Measurements from ENCODE around the gene PRRG4.
"Not testable (repeated sequence)": the region's sequence is repeated elsewhere in the genome, so short reads cannot be mapped to it uniquely, and the experiment has no call there.

PRRG4 gene

GRCh38 chr11:32819187-32819586 is 10.5 kb upstream of the PRRG4 start:
- H3K4me3 ChIP-seq (replicated peaks; ENCODE audit: low read depth, low read length) = no peak overlapping the region
- no peak for TF ChIP-seq CTCF (IDR thresholded peaks at IDR 0.05; ENCODE audit: low read depth, low read length, missing control alignments)
- no peak for DNase-seq (ENCODE audit: extremely low read depth, low read depth)

DNA sequence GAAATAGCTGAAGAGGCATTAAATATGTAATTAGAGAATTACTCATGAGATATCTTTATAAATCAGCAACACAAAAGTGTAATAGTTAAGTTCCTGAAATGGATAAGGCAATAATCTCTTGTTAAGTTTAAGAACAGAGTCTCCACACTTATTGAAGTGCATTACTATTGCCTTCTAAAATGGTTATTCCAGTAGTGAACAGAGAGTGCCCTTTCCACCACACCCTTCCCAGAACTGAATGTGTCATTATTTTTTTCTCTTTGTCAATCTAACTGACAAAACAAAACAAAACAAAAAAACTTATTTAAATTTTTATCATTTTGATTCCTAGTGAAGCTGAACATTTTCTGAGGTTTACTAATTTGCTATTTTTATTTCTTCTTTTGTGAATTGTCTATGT is 9.2 kb upstream of the PRRG4 start:
- no peak for DNase-seq (ENCODE audit: extremely low read depth, low read depth)
- no peak overlapping the region for H3K4me3 ChIP-seq (replicated peaks; ENCODE audit: low read depth, low read length)
- no peak for TF ChIP-seq CTCF (IDR thresholded peaks at IDR 0.05; ENCODE audit: low read depth, low read length, missing control alignments)

- H3K4me3 ChIP-seq (replicated peaks; ENCODE audit: low read depth, low read length) = no peak overlapping the region
- no peak for DNase-seq (ENCODE audit: extremely low read depth, low read depth)
- TF ChIP-seq CTCF (IDR thresholded peaks at IDR 0.05; ENCODE audit: low read depth, low read length, missing control alignments) = no peak
These were observed 8.2 kb upstream of the PRRG4 start for GRCh38 chr11:32821517-32821916.

GRCh38 chr11:32821917-32822560 is 7.7 kb upstream of the PRRG4 start:
- no peak overlapping the region for H3K4me3 ChIP-seq (replicated peaks; ENCODE audit: low read depth, low read length)
- no peak for DNase-seq (ENCODE audit: extremely low read depth, low read depth)
- no peak for TF ChIP-seq CTCF (IDR thresholded peaks at IDR 0.05; ENCODE audit: low read depth, low read length, missing control alignments)

- H3K4me3 ChIP-seq (replicated peaks; ENCODE audit: low read depth, low read length); DNase-seq (ENCODE audit: extremely low read depth, low read depth): not testable (repeated sequence)
These were observed 6.1 kb upstream of the PRRG4 start for GRCh38 chr11:32823617-32824016.

DNA sequence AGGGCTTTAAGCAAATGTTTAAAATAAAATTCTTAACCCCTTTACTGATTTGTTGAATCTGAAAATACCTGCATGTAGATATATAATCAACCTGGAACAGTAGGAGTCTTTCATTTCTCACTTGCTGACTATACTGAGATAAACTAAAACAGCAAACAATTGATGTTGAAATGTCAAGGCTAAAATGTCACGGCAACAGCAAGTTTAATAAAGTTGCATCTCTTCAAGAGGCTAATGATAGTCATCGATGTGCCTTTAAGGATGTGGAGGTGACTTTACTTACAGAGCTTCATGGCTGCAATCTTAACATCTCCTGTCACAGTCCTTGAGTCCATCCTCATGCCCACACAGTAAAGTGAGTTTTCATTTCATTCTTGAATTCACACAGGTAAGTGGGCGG is 3.6 kb upstream of the PRRG4 start:
- no peak overlapping the region for H3K4me3 ChIP-seq (replicated peaks; ENCODE audit: low read depth, low read length)
- no peak for DNase-seq (ENCODE audit: extremely low read depth, low read depth)
- TF ChIP-seq CTCF (IDR thresholded peaks at IDR 0.05; ENCODE audit: low read depth, low read length, missing control alignments) = no peak

GRCh38 chr11:32827276-32827675 is 2.5 kb upstream of the PRRG4 start:
- TF ChIP-seq CTCF (IDR thresholded peaks at IDR 0.05; ENCODE audit: low read depth, low read length, missing control alignments) = no peak
- no peak for DNase-seq (ENCODE audit: extremely low read depth, low read depth)
- H3K4me3 ChIP-seq (replicated peaks; ENCODE audit: low read depth, low read length) = no peak overlapping the region
